Right lobe of liver (tissue), 4 donors: Measurements from ENCODE around the gene OASL.

Experiments used
- POLR2A ChIP-seq: fragments of 450-650 bp; IDR thresholded peaks from one replicate; pipeline ENCODE4 v1.6.1; 2017; ENCODE audit warnings: antibody characterized with exemption, mild to moderate bottlenecking
- TF ChIP-seq, protein P1 (sequence below), 4 donors: fragments of 200-600 bp in 3 of 4; fragments of 450-650 bp in 1 of 4; IDR thresholded peaks; one replicate each; pipeline versions ENCODE4 v1.5.1 to v1.8.0; 2016 to 2022; ENCODE audit warnings: antibody characterized with exemption in 4 of 4, mild to moderate bottlenecking in 2 of 4
- donor health status: DM: no; HTN: no; CAD: no.
- donor health status: DM: no; HTN: no; CAD: no.
- donor health status: DM: no; HTN: yes; CAD: no.

GRCh38 chr12:121043067-121043466 is 4.0 kb upstream of the OASL start:
- TF ChIP-seq, protein P1, sequence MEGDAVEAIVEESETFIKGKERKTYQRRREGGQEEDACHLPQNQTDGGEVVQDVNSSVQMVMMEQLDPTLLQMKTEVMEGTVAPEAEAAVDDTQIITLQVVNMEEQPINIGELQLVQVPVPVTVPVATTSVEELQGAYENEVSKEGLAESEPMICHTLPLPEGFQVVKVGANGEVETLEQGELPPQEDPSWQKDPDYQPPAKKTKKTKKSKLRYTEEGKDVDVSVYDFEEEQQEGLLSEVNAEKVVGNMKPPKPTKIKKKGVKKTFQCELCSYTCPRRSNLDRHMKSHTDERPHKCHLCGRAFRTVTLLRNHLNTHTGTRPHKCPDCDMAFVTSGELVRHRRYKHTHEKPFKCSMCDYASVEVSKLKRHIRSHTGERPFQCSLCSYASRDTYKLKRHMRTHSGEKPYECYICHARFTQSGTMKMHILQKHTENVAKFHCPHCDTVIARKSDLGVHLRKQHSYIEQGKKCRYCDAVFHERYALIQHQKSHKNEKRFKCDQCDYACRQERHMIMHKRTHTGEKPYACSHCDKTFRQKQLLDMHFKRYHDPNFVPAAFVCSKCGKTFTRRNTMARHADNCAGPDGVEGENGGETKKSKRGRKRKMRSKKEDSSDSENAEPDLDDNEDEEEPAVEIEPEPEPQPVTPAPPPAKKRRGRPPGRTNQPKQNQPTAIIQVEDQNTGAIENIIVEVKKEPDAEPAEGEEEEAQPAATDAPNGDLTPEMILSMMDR (IDR thresholded peaks at IDR 0.05) = no peak
- TF ChIP-seq POLR2A = no peak
